IPS DF 6.9 (cell line): ENCODE data around the gene DES.
A peak's percentile ranks its signal among the peaks of the same experiment; 100 is the strongest.

Experiments
- DNase-seq: peaks from one replicate; pipeline ENCODE4 v3.0.0-alpha.2; 2013; ENCODE audit warnings: low read depth, low spot score
- H3K27ac ChIP-seq: one replicate; pipeline ENCODE4 v1.5.1; 2013; ENCODE audit warnings: low read length, control low read depth
- H3K27me3 ChIP-seq: 2 replicates; pipeline ENCODE4 v1.6.1; 2013; ENCODE audit warnings: mild to moderate bottlenecking, low read length; ENCODE audit not compliant: control insufficient read depth, insufficient read depth
- H3K36me3 ChIP-seq: 2 replicates; pipeline ENCODE4 v1.6.1; 2013; ENCODE audit warnings: low read length; ENCODE audit not compliant: control insufficient read depth, insufficient read depth
- H3K4me1 ChIP-seq: 2 replicates; pipeline ENCODE4 v1.6.1; 2013; ENCODE audit warnings: low read length; ENCODE audit not compliant: control insufficient read depth, insufficient read depth
- H3K4me3 ChIP-seq: 2 replicates; pipeline ENCODE4 v1.5.1; 2013; ENCODE audit warnings: mild to moderate bottlenecking, low read length
- H3K9me3 ChIP-seq: 2 replicates; pipeline ENCODE4 v1.6.1; 2013; ENCODE audit warnings: low read length, inconsistent platforms; ENCODE audit not compliant: control insufficient read depth, insufficient read depth
- WGBS: extraction: QIAGEN DNeasy Blood & Tissue Kit; methylation state at CpG from one replicate; pipeline ENCODE4 v1.1.7; 2013; ENCODE audit warnings: mixed read lengths, missing lambda C conversion rate; ENCODE audit not compliant: insufficient read length, insufficient coverage; 5-methylcytosine and 5-hydroxymethylcytosine counted together

Gene DES

GRCh38 chr2:219438453-219438852 lies 20.3 kb downstream of the DES start:
- H3K27me3 ChIP-seq = peaks cover 7% of the 10 kb centered on the region; the same call in 1 of the 2 replicates
- no peaks in the 10 kb centered on the region for H3K9me3 ChIP-seq
- no peak for DNase-seq
- H3K27ac ChIP-seq = no peak overlapping the region
- peaks cover 6% of the 10 kb centered on the region; the same call in 1 of the 2 replicates for H3K4me1 ChIP-seq
- WGBS = no CpG with 5 or more reads among the region's 4 CpGs
- H3K4me3 ChIP-seq = no peak overlapping the region
- H3K36me3 ChIP-seq = no peaks in the 10 kb centered on the region

- H3K4me1 ChIP-seq = peaks cover 6% of the 10 kb centered on the region; the same call in 1 of the 2 replicates
- H3K9me3 ChIP-seq = no peaks in the 10 kb centered on the region
- no CpG with 5 or more reads among the region's 6 CpGs for WGBS
- H3K4me3 ChIP-seq = no peak overlapping the region
- peaks cover 7% of the 10 kb centered on the region; the same call in 1 of the 2 replicates for H3K27me3 ChIP-seq
- no peak for DNase-seq
- H3K27ac ChIP-seq = no peak overlapping the region
- no peaks in the 10 kb centered on the region for H3K36me3 ChIP-seq
Observed at GRCh38 chr2:219439506-219439905, 21.3 kb downstream of the DES start.

- Histone ChIP-seq H3K27me3 (peaks cover 7% of the 10 kb centered on the region; the same call in 1 of the 2 replicates), H3K4me3 (no peak overlapping the region), H3K27ac (no peak overlapping the region), H3K4me1 (peaks cover 8% of the 10 kb centered on the region; the same call in 1 of the 2 replicates), H3K9me3 (no peaks in the 10 kb centered on the region), H3K36me3 (no peaks in the 10 kb centered on the region)
- no CpG with 5 or more reads among the region's 6 CpGs for WGBS
- DNase-seq = no peak
Observed at GRCh38 chr2:219440388-219441256, 22.4 kb downstream of the DES start.

- no peak overlapping the region for H3K27ac ChIP-seq
- peaks cover 10% of the 10 kb centered on the region; the same call in 1 of the 2 replicates for H3K4me1 ChIP-seq
- no peaks in the 10 kb centered on the region for H3K9me3 ChIP-seq
- DNase-seq = no peak
- no CpG with 5 or more reads among the region's 78 CpGs for WGBS
- no peaks in the 10 kb centered on the region for H3K36me3 ChIP-seq
- H3K27me3 ChIP-seq = peaks cover 7% of the 10 kb centered on the region; the same call in 1 of the 2 replicates
- peak overlapping the region; percentile 74 for H3K4me3 ChIP-seq
Observed at GRCh38 chr2:219441451-219442255, 23.5 kb downstream of the DES start.

- no CpG with 5 or more reads among the region's 35 CpGs for WGBS
- Histone ChIP-seq H3K4me3 (peak overlapping the region; percentile 74), H3K9me3 (no peaks in the 10 kb centered on the region), H3K4me1 (peaks cover 10% of the 10 kb centered on the region; the same call in 1 of the 2 replicates), H3K27ac (no peak overlapping the region), H3K36me3 (no peaks in the 10 kb centered on the region), H3K27me3 (peaks cover 7% of the 10 kb centered on the region; the same call in 1 of the 2 replicates)
- DNase-seq = no peak
Observed at GRCh38 chr2:219442256-219443015, 24.3 kb downstream of the DES start.

- H3K4me1 ChIP-seq = peaks cover 13% of the 10 kb centered on the region
- no peak overlapping the region for H3K27ac ChIP-seq
- WGBS = no CpG with 5 or more reads among the region's 12 CpGs
- no peaks in the 10 kb centered on the region for H3K36me3 ChIP-seq
- H3K4me3 ChIP-seq = no peak overlapping the region
- H3K27me3 ChIP-seq = peaks cover 7% of the 10 kb centered on the region; the same call in 1 of the 2 replicates
- no peaks in the 10 kb centered on the region for H3K9me3 ChIP-seq
- DNase-seq = no peak
Observed at GRCh38 chr2:219443016-219443696, 25.0 kb downstream of the DES start.

GRCh38 chr2:219443697-219444023 lies 25.5 kb downstream of the DES start:
- no CpG with 5 or more reads among the region's 3 CpGs for WGBS
- Histone ChIP-seq H3K27me3 (peaks cover 7% of the 10 kb centered on the region; the same call in 1 of the 2 replicates), H3K9me3 (no peaks in the 10 kb centered on the region), H3K27ac (no peak overlapping the region), H3K4me3 (no peak overlapping the region), H3K4me1 (peaks cover 18% of the 10 kb centered on the region), H3K36me3 (no peaks in the 10 kb centered on the region)
- DNase-seq = no peak

- Histone ChIP-seq H3K4me3 (no peak overlapping the region), H3K36me3 (no peaks in the 10 kb centered on the region), H3K4me1 (peaks cover 18% of the 10 kb centered on the region), H3K27ac (no peak overlapping the region), H3K9me3 (no peaks in the 10 kb centered on the region), H3K27me3 (peaks cover 7% of the 10 kb centered on the region; the same call in 1 of the 2 replicates)
- no CpG with 5 or more reads among the region's 23 CpGs for WGBS
- no peak for DNase-seq
Observed at GRCh38 chr2:219444566-219445091, 26.5 kb downstream of the DES start.

- Histone ChIP-seq H3K9me3 (no peaks in the 10 kb centered on the region), H3K27me3 (peaks cover 7% of the 10 kb centered on the region; the same call in 1 of the 2 replicates), H3K27ac (no peak overlapping the region), H3K4me1 (peaks cover 18% of the 10 kb centered on the region), H3K36me3 (no peaks in the 10 kb centered on the region), H3K4me3 (no peak overlapping the region)
- WGBS = no CpG with 5 or more reads among the region's 5 CpGs
- no peak for DNase-seq
Observed at GRCh38 chr2:219445220-219445640, 27.1 kb downstream of the DES start.
